Measurements from ENCODE around the gene TFCP2L1.

Gene TFCP2L1

DNA sequence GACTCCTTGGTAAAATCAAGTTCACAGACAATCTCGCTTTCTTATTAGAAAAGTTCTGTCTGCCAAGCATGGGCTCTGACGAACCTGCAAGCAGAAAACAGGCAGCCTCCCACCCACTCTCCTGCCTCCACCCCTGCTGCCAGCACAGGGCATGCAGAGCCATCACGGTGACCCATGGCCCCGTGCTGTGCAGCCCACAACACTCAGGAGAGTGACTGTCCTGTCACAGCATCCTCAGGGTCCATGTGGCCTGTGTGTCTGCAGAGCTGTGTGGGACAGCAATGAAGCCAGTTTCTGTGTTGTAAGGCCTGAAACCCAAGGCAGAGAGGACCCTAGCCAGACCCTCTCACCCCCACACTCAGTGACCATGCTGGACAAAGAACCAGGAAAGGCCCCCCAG, 46.2 kb downstream of the TFCP2L1 start:
- Histone ChIP-seq H3K4me3 (replicated peaks; ENCODE audit: insufficient read depth, low read length) (no peak overlapping the region), H3K27me3 (ENCODE audit: insufficient read depth, poor library complexity, severe bottlenecking) (no peaks in the 10 kb centered on the region), H3K27ac (replicated peaks) (no peak overlapping the region)
- TF ChIP-seq, protein P1, sequence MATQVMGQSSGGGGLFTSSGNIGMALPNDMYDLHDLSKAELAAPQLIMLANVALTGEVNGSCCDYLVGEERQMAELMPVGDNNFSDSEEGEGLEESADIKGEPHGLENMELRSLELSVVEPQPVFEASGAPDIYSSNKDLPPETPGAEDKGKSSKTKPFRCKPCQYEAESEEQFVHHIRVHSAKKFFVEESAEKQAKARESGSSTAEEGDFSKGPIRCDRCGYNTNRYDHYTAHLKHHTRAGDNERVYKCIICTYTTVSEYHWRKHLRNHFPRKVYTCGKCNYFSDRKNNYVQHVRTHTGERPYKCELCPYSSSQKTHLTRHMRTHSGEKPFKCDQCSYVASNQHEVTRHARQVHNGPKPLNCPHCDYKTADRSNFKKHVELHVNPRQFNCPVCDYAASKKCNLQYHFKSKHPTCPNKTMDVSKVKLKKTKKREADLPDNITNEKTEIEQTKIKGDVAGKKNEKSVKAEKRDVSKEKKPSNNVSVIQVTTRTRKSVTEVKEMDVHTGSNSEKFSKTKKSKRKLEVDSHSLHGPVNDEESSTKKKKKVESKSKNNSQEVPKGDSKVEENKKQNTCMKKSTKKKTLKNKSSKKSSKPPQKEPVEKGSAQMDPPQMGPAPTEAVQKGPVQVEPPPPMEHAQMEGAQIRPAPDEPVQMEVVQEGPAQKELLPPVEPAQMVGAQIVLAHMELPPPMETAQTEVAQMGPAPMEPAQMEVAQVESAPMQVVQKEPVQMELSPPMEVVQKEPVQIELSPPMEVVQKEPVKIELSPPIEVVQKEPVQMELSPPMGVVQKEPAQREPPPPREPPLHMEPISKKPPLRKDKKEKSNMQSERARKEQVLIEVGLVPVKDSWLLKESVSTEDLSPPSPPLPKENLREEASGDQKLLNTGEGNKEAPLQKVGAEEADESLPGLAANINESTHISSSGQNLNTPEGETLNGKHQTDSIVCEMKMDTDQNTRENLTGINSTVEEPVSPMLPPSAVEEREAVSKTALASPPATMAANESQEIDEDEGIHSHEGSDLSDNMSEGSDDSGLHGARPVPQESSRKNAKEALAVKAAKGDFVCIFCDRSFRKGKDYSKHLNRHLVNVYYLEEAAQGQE (IDR thresholded peaks at IDR 0.05; ENCODE audit: insufficient replicate concordance, low read depth) = no peak
- TF ChIP-seq GABPA (IDR thresholded peaks at IDR 0.05; ENCODE audit: low read depth) = no peak
- TF ChIP-seq SPI1 (IDR thresholded peaks at IDR 0.05; ENCODE audit: borderline replicate concordance, low read depth) = no peak
- DNase-seq (ENCODE audit: low read depth in 1 of 2, low spot score in 1 of 2) = no peak

DNA sequence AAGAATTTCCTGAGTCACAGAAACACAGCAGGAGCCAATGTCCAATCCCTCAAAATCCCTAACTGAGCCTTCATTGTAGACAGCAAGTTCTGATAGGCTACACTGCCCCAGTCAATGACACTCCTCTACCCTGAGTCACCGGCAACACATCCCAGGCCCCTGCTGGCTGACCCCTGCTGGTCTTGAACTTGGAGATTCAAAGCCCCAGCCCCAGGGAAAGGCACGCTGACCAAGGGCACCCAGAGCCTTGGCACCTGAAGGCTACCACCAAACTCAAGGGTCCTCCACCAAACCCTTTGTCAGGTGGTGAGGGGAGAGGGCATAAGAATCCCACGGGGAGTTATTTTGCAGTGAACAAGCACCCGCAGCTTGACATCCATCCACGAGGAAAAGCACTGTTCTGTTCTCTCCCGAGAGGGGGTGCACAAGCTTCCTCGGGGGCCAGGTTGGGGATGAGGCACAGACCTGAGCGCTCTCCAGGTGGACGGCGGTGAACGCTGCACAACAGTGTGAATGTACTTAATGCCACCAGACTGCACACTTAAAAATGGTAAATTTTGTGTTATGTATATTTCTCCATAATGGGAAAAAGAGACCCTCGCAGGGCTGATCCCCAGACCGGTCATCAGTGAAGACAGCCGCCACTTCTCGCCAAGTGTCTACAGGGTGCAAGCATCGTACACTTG, 46.9 kb downstream of the TFCP2L1 start:
- no peaks in the 10 kb centered on the region for H3K27me3 ChIP-seq (ENCODE audit: insufficient read depth, poor library complexity, severe bottlenecking)
- TF ChIP-seq SPI1 (IDR thresholded peaks at IDR 0.05; ENCODE audit: borderline replicate concordance, low read depth) = no peak
- no peak for TF ChIP-seq GABPA (IDR thresholded peaks at IDR 0.05; ENCODE audit: low read depth)
- TF ChIP-seq, protein P2, sequence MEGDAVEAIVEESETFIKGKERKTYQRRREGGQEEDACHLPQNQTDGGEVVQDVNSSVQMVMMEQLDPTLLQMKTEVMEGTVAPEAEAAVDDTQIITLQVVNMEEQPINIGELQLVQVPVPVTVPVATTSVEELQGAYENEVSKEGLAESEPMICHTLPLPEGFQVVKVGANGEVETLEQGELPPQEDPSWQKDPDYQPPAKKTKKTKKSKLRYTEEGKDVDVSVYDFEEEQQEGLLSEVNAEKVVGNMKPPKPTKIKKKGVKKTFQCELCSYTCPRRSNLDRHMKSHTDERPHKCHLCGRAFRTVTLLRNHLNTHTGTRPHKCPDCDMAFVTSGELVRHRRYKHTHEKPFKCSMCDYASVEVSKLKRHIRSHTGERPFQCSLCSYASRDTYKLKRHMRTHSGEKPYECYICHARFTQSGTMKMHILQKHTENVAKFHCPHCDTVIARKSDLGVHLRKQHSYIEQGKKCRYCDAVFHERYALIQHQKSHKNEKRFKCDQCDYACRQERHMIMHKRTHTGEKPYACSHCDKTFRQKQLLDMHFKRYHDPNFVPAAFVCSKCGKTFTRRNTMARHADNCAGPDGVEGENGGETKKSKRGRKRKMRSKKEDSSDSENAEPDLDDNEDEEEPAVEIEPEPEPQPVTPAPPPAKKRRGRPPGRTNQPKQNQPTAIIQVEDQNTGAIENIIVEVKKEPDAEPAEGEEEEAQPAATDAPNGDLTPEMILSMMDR (IDR thresholded peaks at IDR 0.05; ENCODE audit: insufficient read depth, low read length) = no peak
- TF ChIP-seq, protein P1 (IDR thresholded peaks at IDR 0.05; ENCODE audit: insufficient replicate concordance, low read depth) = no peak
- TF ChIP-seq POLR2AphosphoS5 (IDR thresholded peaks at IDR 0.05; ENCODE audit: low read depth) = no peak
- no peak for DNase-seq (ENCODE audit: low read depth in 1 of 2, low spot score in 1 of 2)
- H3K4me3 ChIP-seq (replicated peaks; ENCODE audit: insufficient read depth, low read length) = no peak overlapping the region
- H3K27ac ChIP-seq (replicated peaks) = no peak overlapping the region

DNA sequence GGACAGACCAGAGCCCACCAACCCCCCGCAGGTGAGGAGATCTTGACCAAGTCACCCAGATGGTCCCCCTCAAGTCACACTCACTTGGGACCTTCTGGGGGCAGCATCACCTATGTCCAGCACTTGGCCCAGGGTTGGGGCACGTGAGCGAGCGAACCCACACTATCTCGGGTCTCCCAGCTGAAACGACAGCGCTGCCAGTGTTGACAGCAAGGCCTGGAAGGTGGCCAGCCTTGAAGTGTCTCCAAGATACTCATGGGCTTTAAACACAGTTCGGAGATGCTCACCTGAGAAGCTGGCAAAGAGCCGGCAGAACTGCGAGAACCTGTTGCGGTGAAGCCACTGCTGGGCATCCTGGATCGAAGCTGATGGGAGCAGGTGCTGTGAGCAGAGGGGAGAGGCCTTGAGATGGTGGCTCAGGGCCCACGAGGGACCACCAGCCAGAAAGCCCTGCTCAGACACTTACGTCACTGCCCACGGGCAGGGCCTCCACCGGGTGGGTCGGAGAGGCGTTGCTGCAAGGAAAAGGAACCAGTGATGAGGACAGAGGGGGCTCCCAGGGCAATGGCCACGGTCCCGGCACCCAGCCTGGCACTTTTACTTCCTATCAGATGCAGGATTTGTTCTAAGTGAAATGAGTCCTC, 47.5 kb downstream of the TFCP2L1 start:
- H3K27me3 ChIP-seq (ENCODE audit: insufficient read depth, poor library complexity, severe bottlenecking) = no peaks in the 10 kb centered on the region
- H3K27ac ChIP-seq (replicated peaks) = no peak overlapping the region
- no peak overlapping the region for H3K4me3 ChIP-seq (replicated peaks; ENCODE audit: insufficient read depth, low read length)
- no peak for DNase-seq (ENCODE audit: low read depth in 1 of 2, low spot score in 1 of 2)
- no peak for TF ChIP-seq SPI1 (IDR thresholded peaks at IDR 0.05; ENCODE audit: borderline replicate concordance, low read depth)

DNA sequence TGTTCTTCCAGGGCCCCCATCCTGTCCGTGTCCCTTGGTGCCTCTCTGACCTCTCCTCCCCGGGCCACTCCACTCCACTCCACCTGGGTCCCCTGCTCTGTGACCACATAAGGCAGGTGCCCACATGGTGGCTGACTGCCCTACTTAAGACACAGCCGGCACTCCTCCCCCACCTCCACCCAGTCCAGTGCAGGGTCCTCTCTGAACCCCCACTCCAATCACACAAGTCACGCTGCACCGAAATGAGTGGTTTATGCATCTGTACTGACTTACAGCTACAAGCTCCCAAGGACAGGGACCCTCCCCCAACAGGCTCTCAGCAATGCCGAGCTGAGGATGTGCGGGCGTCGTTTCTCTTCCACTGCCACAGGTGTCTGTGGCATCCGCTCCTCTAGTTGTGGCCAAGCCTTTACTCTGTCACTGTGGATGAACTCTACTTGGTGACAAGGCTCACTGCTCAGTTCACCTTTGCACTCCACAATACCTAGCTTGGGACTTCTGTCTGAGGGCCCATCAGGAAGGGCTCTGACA, 48.3 kb downstream of the TFCP2L1 start:
- DNase-seq (ENCODE audit: low read depth in 1 of 2, low spot score in 1 of 2) = no peak
- Histone ChIP-seq H3K27ac (replicated peaks) (no peak overlapping the region), H3K27me3 (ENCODE audit: insufficient read depth, poor library complexity, severe bottlenecking) (no peaks in the 10 kb centered on the region), H3K4me3 (replicated peaks; ENCODE audit: insufficient read depth, low read length) (no peak overlapping the region)
- TF ChIP-seq, protein P2 (IDR thresholded peaks at IDR 0.05; ENCODE audit: insufficient read depth, low read length) = no peak
- TF ChIP-seq GABPA (IDR thresholded peaks at IDR 0.05; ENCODE audit: low read depth) = no peak
- no peak for TF ChIP-seq POLR2AphosphoS5 (IDR thresholded peaks at IDR 0.05; ENCODE audit: low read depth)
- TF ChIP-seq, protein P1 (IDR thresholded peaks at IDR 0.05; ENCODE audit: insufficient replicate concordance, low read depth) = no peak
- TF ChIP-seq SPI1 (IDR thresholded peaks at IDR 0.05; ENCODE audit: borderline replicate concordance, low read depth) = no peak
